ACHN (cell line): ENCODE results near the gene TXNDC2.

Source experiments
- DNase-seq: peaks from one replicate; pipeline ENCODE4 v3.0.0-alpha.2; 2015
- in situ Hi-C: cut with HindIII; loops from 2 replicates; pipeline ENCODE4 v1.10.0; 2017; ENCODE audit warnings: low sequenced_read_pairs, low pct_ligation_motif_present, low pct_unique_long_range_greater_than_20kb

TXNDC2 gene

DNA sequence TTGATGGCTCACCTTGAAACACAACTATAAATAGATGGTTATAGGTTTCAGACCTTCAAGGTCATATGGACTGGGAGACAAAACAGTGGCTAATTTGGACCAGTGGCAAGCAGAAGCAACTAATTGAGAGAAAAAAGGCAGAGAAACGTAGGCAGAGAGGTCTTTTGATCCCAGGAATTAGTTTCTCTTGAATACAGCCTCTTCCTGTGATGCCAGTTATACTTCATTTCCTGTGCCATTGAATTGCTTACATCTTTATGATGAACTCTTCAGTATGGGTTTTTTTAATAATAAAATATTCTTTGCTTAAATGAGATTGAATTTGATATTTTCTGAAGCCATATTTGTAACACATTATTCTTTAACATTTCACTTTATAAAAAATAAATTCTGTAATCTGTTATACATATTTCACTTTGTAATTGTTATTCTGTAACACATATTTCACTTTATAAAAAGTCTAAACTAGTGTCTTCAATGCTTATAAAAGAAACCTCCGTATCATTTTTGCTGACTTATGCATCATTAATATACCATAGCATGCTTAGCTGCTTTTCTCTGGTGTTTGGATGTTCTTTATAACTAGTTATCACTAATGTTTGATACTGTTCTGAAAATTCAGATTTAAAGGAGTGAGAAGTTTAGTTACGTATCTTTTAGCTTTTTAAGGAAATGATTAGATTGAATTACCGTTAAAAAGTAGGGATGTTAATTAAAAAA is 37.0 kb downstream of the TXNDC2 start:
- in situ Hi-C loops = no loop called here
- no peak for DNase-seq

DNA sequence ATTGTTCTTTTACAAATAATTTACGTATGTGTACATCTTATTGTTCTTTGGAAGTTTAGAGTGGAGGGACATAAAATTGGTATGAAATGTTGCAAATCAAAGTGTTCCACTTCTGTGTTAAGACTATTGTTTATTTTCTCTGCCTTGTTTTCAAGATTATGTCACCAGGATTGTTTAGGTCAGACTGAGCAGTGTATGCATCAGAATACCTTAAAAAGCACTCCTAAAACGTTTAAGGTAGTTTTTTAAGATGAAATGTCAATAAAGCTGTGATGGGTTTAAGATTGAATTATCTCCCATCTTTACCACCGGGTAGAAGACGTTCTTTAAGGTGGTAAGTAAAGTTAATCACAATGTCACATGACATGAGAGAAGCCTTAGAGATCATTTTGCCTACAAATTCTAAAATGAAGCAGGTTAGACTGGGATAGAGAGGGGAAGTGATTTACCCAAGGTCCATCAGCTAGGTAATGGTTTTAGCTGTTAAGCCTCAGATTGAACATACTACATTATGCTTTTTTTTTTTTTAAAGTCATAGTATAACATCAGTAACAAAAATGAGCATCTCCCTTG is 38.7 kb downstream of the TXNDC2 start:
- DNase-seq = no peak
- in situ Hi-C loops = no loop called here

DNA sequence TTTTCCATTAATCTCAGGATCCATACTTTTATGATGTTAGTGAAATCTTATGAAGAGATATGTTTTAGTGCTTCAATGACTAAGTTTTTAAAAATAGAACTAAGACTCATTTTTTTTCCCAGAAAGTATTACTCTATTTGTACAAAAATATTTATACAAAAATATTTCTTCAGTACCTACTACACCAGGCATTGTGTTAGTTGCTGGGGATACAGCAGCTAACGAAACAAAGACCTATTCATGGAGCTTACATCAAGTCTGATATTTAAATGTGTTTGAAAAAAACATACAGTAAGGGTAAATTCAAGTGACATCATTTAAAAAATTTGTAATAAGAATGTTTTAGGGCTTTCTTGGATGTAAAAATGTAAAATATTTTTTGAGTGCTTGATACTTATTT is 39.6 kb downstream of the TXNDC2 start:
- in situ Hi-C loops = no loop called here
- no peak for DNase-seq

DNA sequence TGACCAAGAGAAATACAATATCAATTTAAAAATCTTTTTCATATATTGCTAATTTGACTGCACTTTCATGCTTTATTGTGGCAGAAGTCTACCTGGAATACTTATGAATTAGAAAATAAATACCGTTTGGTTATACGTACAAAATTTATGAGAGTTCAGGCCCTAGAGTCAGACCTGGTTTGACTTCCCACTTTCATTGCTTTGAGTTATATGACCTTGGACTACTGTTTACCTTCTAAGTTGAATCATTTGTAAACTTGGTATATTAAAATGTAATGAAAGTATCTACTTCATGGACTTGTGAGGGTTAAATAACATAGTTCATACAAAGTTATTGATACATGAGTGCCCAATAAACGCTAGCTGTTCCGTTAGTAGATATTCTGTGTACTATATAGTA is 40.0 kb downstream of the TXNDC2 start:
- DNase-seq = no peak
- in situ Hi-C loops = no loop called here

DNA sequence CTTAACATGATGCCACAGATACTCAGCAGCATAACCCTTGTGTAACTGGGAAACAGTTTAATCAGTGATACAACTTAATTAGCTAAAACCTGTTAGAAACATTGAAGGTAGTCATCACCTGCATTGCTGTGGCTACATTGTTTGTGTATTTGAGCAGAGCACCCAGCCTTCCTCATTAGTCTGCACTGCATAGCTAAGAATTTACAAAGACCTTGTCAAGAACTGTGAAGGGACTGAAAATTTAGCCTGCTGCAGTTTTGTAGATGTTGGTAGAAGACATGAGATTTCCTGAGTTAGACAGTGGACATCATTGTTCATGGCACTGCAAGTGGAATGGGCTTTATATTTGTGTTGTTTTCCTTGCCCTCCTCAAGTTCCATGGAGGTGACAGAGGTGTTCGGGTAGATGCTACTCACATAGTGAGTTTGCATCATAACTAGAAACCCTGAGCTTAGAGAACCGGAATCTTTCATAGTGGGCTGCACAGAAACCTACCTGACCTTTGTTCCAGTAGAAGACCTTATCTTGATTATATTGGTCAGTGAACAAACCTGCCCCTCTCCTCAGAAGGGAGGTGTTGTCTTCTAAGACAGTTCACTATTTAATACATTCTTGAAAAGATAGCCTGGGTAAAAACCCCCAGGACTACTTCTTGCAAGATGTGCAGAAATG is 40.6 kb downstream of the TXNDC2 start:
- no peak for DNase-seq
- in situ Hi-C loops = no loop called here

DNA sequence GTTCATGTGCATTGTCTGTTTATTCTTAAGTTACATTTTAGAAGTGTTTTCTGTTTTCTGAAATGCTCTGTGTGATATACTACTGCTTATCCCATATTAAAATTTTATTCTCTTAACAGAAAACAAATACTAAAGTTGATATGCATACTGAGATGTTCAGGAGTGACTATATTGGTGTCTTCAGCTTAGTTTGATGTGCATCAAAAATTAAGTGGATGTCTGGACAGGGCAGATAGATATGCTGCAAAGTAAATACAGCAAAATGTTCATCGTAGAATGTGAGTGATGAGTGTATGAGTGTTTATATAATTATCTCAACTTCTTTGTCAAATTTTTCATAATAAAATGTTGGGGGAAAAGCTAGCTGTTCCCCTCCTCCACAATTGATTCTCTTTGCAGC is 41.2 kb downstream of the TXNDC2 start:
- no peak for DNase-seq
- in situ Hi-C loops = no loop called here

DNA sequence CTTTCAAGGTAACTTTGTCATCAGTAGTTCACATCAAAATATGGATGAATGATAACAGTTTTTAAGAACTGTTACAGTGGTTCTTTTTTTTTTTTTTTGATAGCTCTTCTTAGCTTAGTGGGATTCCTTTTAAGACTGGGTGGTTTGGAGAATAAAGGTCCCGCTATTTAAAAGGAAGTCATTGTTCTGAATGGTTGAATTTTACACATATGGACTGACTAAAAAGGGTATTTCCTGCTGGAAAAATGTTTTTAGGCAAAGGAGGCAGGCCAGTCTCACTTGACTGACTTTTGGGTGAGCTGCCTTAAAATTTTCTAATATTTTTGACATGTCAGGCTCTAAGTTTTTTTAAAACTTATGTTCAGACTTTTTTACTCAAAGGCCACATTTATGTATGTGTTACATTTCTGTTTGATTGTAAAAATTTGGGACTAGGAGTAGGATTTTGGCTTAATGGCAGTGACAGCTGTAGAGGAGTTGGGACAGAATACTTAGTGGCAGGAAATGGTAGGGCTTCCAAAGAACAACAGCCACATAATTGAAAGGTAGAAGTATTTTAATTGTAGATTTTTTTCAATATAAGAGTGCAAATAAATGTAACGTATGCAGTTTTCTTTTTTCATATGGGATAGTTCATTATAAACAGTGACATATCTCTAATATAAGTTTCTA is 41.8 kb downstream of the TXNDC2 start:
- DNase-seq = no peak
- in situ Hi-C loops = no loop called here

DNA sequence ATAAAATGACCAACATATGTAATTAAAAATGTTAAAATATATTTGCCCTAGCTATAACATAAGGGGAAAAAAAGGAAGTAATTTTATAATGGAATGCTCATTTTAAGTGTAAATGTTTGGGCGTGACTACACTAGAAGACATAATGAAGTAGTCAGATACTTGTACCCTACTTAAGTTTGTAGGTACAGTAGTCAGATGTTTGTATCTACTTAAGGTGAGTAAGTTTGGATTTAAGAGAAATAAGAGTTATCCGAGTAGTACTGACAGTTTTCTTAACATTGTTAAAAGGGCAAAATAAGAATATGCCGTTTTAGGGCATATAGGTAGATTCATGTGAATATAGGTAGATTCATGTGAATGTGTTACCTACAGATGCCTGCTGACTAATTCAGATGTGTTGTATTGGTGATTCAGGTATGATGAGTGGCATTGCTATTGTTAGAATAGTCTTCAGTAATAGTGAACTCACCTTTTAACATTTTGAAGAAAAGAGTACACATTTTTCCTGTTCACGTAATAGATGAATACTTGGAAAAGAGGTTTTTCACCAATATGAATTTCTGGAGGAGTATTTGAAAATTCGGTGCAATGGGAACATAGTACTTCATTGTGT is 43.0 kb downstream of the TXNDC2 start:
- in situ Hi-C loops = no loop called here
- DNase-seq = no peak

DNA sequence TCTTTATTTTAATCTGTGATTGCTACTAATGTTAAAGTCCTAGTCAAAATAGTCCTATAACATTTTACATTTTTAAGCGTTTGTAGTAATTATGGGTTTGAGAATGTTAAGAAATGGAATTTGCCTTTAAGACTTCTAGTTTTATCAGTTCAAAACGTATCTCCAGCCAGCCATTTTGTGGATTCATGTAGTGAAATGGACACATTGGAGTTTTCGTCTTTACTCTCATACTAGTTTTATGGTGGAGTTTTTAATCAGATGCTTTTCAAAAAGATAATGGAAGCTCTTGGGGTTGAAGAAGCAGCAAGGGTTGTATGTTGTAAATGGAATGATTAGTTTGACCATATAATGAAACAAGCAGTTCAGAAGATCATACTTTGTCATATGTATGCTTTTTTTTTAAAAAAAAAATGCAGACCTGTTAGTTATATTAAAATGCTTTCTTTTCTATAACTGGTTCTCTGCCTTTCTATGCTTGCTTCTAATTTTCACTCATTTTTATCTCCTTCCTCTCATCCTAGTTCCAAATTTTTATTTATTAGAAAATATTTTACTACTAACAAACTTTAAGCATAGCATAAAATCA is 44.6 kb downstream of the TXNDC2 start:
- in situ Hi-C loops = no loop called here
- DNase-seq = no peak

DNA sequence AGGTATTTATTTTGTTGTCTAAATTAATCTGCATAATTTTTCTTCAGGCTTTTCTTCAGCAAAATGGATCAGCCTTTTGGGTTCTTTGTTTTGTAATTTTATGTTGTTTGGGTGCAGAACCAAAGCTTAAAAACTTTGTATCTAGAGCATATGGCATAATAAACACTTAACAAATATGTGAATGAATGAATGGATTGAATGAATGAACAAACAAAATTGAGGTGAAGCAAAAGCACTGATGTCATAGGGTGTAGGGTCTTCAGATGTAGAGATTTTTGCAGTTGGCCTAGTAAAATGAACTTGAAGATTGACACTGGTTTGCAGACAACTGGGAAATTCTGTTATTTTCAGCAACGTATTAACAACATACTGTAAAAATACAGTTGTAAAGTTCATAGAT is 45.4 kb downstream of the TXNDC2 start:
- no peak for DNase-seq
- in situ Hi-C loops = no loop called here

DNA sequence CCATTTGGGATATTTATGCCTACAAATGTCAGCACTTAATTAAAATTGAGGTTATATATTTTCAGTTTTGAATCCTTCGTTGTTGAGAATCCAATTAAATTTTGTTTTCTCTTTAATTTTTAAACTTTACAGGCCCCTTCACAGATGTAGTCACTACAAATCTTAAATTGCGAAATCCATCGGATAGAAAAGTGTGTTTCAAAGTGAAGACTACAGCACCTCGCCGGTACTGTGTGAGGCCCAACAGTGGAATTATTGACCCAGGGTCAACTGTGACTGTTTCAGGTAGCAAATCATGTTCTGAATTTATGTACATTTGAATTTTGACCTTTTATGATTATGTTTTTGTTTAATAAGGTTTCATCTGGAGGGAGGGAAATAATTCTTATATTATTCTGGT is 45.9 kb downstream of the TXNDC2 start:
- in situ Hi-C loops = no loop called here
- DNase-seq = no peak

DNA sequence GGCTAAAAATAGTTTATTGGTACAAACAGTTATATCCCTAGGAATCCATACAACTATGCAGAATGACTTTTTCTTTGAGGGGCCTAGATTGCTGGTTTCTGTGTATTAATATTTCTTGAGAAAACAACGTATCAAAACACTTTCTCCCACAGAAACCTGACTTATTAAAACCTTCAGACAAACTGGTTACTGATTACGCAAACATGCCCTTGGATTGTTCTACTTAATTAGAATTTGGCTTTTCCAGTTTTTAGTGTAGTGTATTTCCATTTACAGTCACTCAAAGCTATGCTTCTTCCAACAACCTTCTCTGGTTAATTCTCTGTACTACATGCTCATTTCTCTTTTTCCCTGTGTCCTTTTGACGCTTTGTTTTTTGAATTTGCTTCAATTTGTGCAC is 48.1 kb downstream of the TXNDC2 start:
- in situ Hi-C loops = no loop called here
- DNase-seq = no peak

DNA sequence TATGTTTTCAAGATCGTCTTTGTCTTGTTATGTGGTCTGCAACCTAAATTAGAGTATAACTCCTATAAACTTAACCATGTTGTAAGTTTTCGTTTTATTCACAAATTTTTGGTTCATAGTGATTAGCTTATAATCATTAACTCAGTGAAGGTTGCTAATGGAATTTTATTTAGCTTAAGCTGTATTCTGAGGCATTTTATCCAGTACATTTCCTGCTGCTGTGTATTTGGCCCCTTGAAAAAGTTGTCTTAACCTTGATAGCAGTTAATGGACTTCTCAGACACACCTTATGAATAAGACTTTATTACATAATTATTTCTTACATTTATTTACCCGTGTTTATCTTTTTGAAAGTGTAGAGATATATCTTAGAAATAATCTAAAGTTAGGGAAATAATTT is 48.5 kb downstream of the TXNDC2 start:
- in situ Hi-C loops = no loop called here
- DNase-seq = no peak
